CD4-positive, alpha-beta T cell treated with Interleukin-4 for 1 hour (primary cell): ENCODE data around the gene LSP1.

ENCODE experiments used
- DNase-seq, 2 donors: peaks; one replicate each; pipeline ENCODE4 v3.0.0-alpha.2; 2020 to 2022

LSP1 gene

GRCh38 chr11:1931341-1932104 lies 78.6 kb downstream of the LSP1 start:
- DNase-seq: no peak

GRCh38 chr11:1932105-1932480 lies 79.2 kb downstream of the LSP1 start:
- DNase-seq: peak in 1 of 2 donors; percentile 8

GRCh38 chr11:1932681-1933080 lies 79.8 kb downstream of the LSP1 start:
- DNase-seq: no peak

GRCh38 chr11:1933416-1934334 lies 80.8 kb downstream of the LSP1 start:
- no peak for DNase-seq

- peak in 1 of 2 donors; percentile 6 for DNase-seq
These were observed 81.7 kb downstream of the LSP1 start for GRCh38 chr11:1934335-1935155.

GRCh38 chr11:1935156-1936071 lies 82.5 kb downstream of the LSP1 start:
- peak in 1 of 2 donors; percentile 10 for DNase-seq

GRCh38 chr11:1936072-1936780 lies 83.3 kb downstream of the LSP1 start:
- peak in 1 of 2 donors; percentile 8 for DNase-seq

GRCh38 chr11:1936781-1937615 lies 84.1 kb downstream of the LSP1 start:
- peak in 1 of 2 donors; percentile 8 for DNase-seq

GRCh38 chr11:1937616-1938342 lies 84.9 kb downstream of the LSP1 start:
- no peak for DNase-seq

- DNase-seq: peak in 1 of 2 donors; percentile 10
These were observed 85.6 kb downstream of the LSP1 start for GRCh38 chr11:1938343-1939005.

GRCh38 chr11:1939006-1939625 lies 86.2 kb downstream of the LSP1 start:
- DNase-seq: peak in 1 of 2 donors; percentile 11

GRCh38 chr11:1939788-1940187 lies 86.9 kb downstream of the LSP1 start:
- peak in 1 of 2 donors; percentile 10 for DNase-seq
